GM12878 (cell line): ENCODE data around the gene PPIP5K1. TPM values are rescaled to one million over a fixed set of nuclear protein-coding genes. Genes with fewer than 3 reads are reported as not detected.
"Not testable (repeated sequence)": the region's sequence is repeated elsewhere in the genome, so short reads cannot be mapped to it uniquely, and the experiment has no call there.

Source experiments
- ATAC-seq: fragments of 200-7000 bp; cut with Tn5 transposase; 3 replicates; pipeline ENCODE4 v1.9.1; 2020; ENCODE audit warnings: mild to moderate bottlenecking, moderate library complexity
- BruUV-seq: library from RNA; stranded (reverse); fragments of 400-500 nt; replicated peaks from 2 replicates; lab custom pipeline; 2021; lab: Mats Ljungman, UMichigan
- CTCF ChIA-PET: fragments of 300-600 bp; sonication (Branson Sonifier 250); formaldehyde crosslinking; extraction: SDS; loops from one replicate; lab custom pipeline; 2021; ENCODE audit warnings: inconsistent platforms; lab: Yijun Ruan, JAX
- POLR2A ChIA-PET: fragments of 350-600 bp; formaldehyde crosslinking; extraction: SDS; loops from one replicate; lab custom pipeline; 2021; ENCODE audit warnings: inconsistent platforms; lab: Charles Lee
- RAD21 ChIA-PET: fragments of 300-600 bp; sonication (Branson Sonifier 250); formaldehyde crosslinking; loops from one replicate; lab custom pipeline; 2023; ENCODE audit warnings: antibody characterized with exemption; ENCODE audit not compliant: unreplicated experiment; lab: Charles Lee
- SMC1A ChIA-PET: fragments of 300-600 bp; sonication (Branson Sonifier 250); formaldehyde crosslinking; loops from one replicate; lab custom pipeline; 2023; ENCODE audit not compliant: unreplicated experiment, uncharacterized antibody; lab: Charles Lee
- DNase-seq: peaks from one replicate; pipeline ENCODE4 v3.0.0-alpha.2; 2011; ENCODE audit warnings: low read depth, low spot score
- FAIRE-seq: peaks from 3 replicates; lab custom pipeline; 2011; peaks lifted over from hg19 to GRCh38; lab: Jason Lieb, UNC
- H2AFZ ChIP-seq: 2 replicates; pipeline ENCODE4 v1.6.0; 2011; ENCODE audit warnings: low read depth, low read length, control low read depth; ENCODE audit not compliant: control insufficient read depth
- H3K27ac ChIP-seq: 2 replicates; pipeline ENCODE4 v1.5.1; 2011; ENCODE audit warnings: control low read depth; ENCODE audit not compliant: control insufficient read depth, insufficient read depth
- H3K27me3 ChIP-seq, 2 experiments: replicated peaks in 1 of 2; 2 replicates each; pipeline versions ENCODE4 v1.6.0 to v1.6.1; 2011; ENCODE audit warnings: low read length in 1 of 2; ENCODE audit not compliant: control insufficient read depth in 2 of 2, insufficient read depth in 2 of 2
- H3K36me3 ChIP-seq, 2 experiments: 2 replicates each; pipeline ENCODE4 v1.5.1; 2011; ENCODE audit warnings: low read length in 1 of 2; ENCODE audit not compliant: control insufficient read depth in 2 of 2, insufficient read depth in 2 of 2
- H3K4me1 ChIP-seq: 2 replicates; pipeline ENCODE4 v1.6.1; 2011; ENCODE audit warnings: mild to moderate bottlenecking, low read length, moderate library complexity, mixed read lengths; ENCODE audit not compliant: control insufficient read depth, insufficient read depth
- H3K4me2 ChIP-seq: 2 replicates; pipeline ENCODE4 v1.6.0; 2011; ENCODE audit warnings: control low read depth; ENCODE audit not compliant: control insufficient read depth, insufficient read depth
- H3K4me3 ChIP-seq: fragments of 200-600 bp; sonication (generic); 2 replicates; pipeline ENCODE4 v1.5.1; 2016
- H3K79me2 ChIP-seq: 2 replicates; pipeline ENCODE4 v1.6.0; 2011; ENCODE audit warnings: low read length; ENCODE audit not compliant: control insufficient read depth, insufficient read depth
- H3K9ac ChIP-seq: 2 replicates; pipeline ENCODE4 v1.8.0; 2011; ENCODE audit warnings: low read length, control low read depth, mixed read lengths; ENCODE audit not compliant: control insufficient read depth, insufficient read depth
- H3K9me3 ChIP-seq: replicated peaks from 3 replicates; pipeline ENCODE4 v1.5.1; 2011; ENCODE audit warnings: mild to moderate bottlenecking, low read length; ENCODE audit not compliant: control insufficient read depth, insufficient read depth
- H4K20me1 ChIP-seq: 2 replicates; pipeline ENCODE4 v1.6.0; 2011; ENCODE audit not compliant: control insufficient read depth, insufficient read depth
- WGBS: methylation state at CpG from one replicate; pipeline ENCODE4 v1.1.6; 2016; ENCODE audit warnings: low lambda C conversion rate; ENCODE audit not compliant: insufficient replicate concordance, insufficient coverage; ENCODE audit errors: missing lambda C conversion rate; 5-methylcytosine and 5-hydroxymethylcytosine counted together
- in situ Hi-C: fragments of 300-500 bp; cut with MboI; formaldehyde crosslinking; loops from 9 replicates; pipeline ENCODE4 v1.14.3; 2018; ENCODE audit warnings: mixed read lengths
- intact Hi-C: fragments of 100-400 bp; cut with micrococcal nuclease; formaldehyde crosslinking; loops from one replicate; pipeline ENCODE4 v1.14.2; 2022; ENCODE audit not compliant: unreplicated experiment
- polyA plus RNA-seq, 11 experiments: library from polyadenylated mRNA; depleted of rRNA in 4 of 11; unstranded in 6 of 11; stranded (reverse) in 5 of 11; fragments of >200 nt; fragmentation: Nextera tagmentation in 4 of 11; fragmentation: Illumina TruSeq in 1 of 11; extraction: Ambion mirVana in 4 of 11; extraction: Trizol in 1 of 11; gene quantifications; 1 replicate in 1 of 11; 2 replicates in 10 of 11; pipeline versions ENCODE4 v1.2.1 to v1.2.3, GENCODE V29; 2011 to 2016; ENCODE audit warnings: inconsistent platforms in 2 of 11, missing spikeins in 2 of 11, low read depth in 1 of 11
- total RNA-seq, 4 experiments: library from RNA; depleted of rRNA in 3 of 4; stranded (reverse); fragments of >200 nt in 3 of 4; fragmentation: Illumina TruSeq in 1 of 4; extraction: Trizol in 1 of 4; gene quantifications; 2 replicates each; pipeline versions ENCODE4 v1.2.1 to v1.2.3, GENCODE V29; 2013 to 2021

PPIP5K1 gene
- total and polyA plus RNA-seq, 10 of the 15 experiments (the other 5 are each of a cell fraction or from before 2014, with no cell fraction given), result 2.5 to 54.4 (median 19.4) TPM

- RAD21 ChIA-PET, H3K79me2 ChIP-seq, H3K4me3 ChIP-seq, H3K4me1 ChIP-seq, ATAC-seq, BruUV-seq, in situ Hi-C loops, intact Hi-C loops, H3K9ac ChIP-seq, H3K9me3 ChIP-seq, FAIRE-seq, H3K27ac ChIP-seq, POLR2A ChIA-PET, H2AFZ ChIP-seq, H4K20me1 ChIP-seq, SMC1A ChIA-PET, H3K36me3 ChIP-seq, DNase-seq, CTCF ChIA-PET, H3K4me2 ChIP-seq, H3K27me3 ChIP-seq: not testable (repeated sequence)
- WGBS, result 3% methylated on average over 3 of the region's 8 CpGs
Observed at GRCh38 chr15:43617750-43618149, 27.7 kb upstream of the PPIP5K1 start.

GRCh38 chr15:43602233-43602632, 12.2 kb upstream of the PPIP5K1 start:
- H3K9ac ChIP-seq, H2AFZ ChIP-seq, BruUV-seq, H3K79me2 ChIP-seq, H3K4me3 ChIP-seq, H3K36me3 ChIP-seq, H3K9me3 ChIP-seq, H3K4me1 ChIP-seq, ATAC-seq, H3K27me3 ChIP-seq, RAD21 ChIA-PET, SMC1A ChIA-PET, CTCF ChIA-PET, FAIRE-seq, H3K27ac ChIP-seq, DNase-seq, H3K4me2 ChIP-seq, H4K20me1 ChIP-seq, intact Hi-C loops: not testable (repeated sequence)
- in situ Hi-C loops, result loop anchor here (10.0 kb wide), 1 partner anchor 67 kb away; no protein-coding TSS in a partner anchor
- 60% methylated on average over 6 of the region's 6 CpGs for WGBS
- POLR2A ChIA-PET, result interaction anchor here (0.6 kb wide), 1 partner anchor 421 kb away, joined by 3 read pairs; no protein-coding TSS in a partner anchor

- H4K20me1 ChIP-seq, FAIRE-seq, SMC1A ChIA-PET, H3K79me2 ChIP-seq, H2AFZ ChIP-seq, H3K27ac ChIP-seq, RAD21 ChIA-PET, H3K9me3 ChIP-seq, BruUV-seq, H3K27me3 ChIP-seq, H3K4me1 ChIP-seq, intact Hi-C loops, POLR2A ChIA-PET, H3K9ac ChIP-seq, DNase-seq, ATAC-seq, H3K4me2 ChIP-seq, H3K4me3 ChIP-seq, H3K36me3 ChIP-seq, CTCF ChIA-PET: not testable (repeated sequence)
- WGBS, result no CpG with 5 or more reads among the region's 2 CpGs
- in situ Hi-C loops, result loop anchor here (10.0 kb wide), 1 partner anchor 65 kb away; no protein-coding TSS in a partner anchor
Observed at GRCh38 chr15:43600200-43600599, 10.2 kb upstream of the PPIP5K1 start.

DNA sequence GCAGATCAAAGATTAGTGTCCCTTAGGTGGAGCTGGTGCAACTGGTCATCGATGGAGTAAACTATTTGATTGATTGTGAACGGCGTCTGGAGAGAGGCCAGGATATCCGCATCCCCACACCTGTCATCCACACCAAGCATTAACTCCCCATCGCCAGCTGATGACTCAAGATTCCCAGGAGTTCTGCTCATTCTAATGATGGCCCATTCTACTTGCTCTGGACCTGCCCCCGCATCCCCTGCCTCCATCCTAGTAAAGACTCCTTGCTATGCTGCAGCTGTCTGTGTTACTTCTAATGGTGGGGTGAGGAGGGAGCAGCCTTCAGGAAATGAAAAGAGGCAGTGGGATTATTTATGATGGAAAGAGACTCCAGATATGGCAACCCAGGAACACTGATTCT, 9.1 kb upstream of the PPIP5K1 start:
- SMC1A ChIA-PET, H4K20me1 ChIP-seq, H3K36me3 ChIP-seq, H2AFZ ChIP-seq, in situ Hi-C loops, H3K9me3 ChIP-seq, H3K4me3 ChIP-seq, H3K9ac ChIP-seq, H3K79me2 ChIP-seq, H3K27me3 ChIP-seq, DNase-seq, FAIRE-seq, H3K27ac ChIP-seq, H3K4me2 ChIP-seq, H3K4me1 ChIP-seq, RAD21 ChIA-PET, CTCF ChIA-PET, BruUV-seq, intact Hi-C loops, ATAC-seq, POLR2A ChIA-PET: not testable (repeated sequence)
- 41% methylated on average over 6 of the region's 6 CpGs for WGBS
